ENCODE results near the gene HNRNPL. TPM values are rescaled to one million over a fixed set of nuclear protein-coding genes. Genes with fewer than 3 reads are reported as not detected.

HNRNPL gene
- total RNA-seq, 1 experiment from 2014 or later = 710 TPM

GRCh38 chr19:38801359-38802095 is 48.3 kb downstream of the HNRNPL start:
- H3K79me2 ChIP-seq (ENCODE audit: insufficient read depth, low read length) = no peaks in the 10 kb centered on the region; the same call in 1 of the 2 replicates

More at GRCh38 chr19:38801359-38802095, 48.3 kb downstream of the HNRNPL start:
- H3K27ac ChIP-seq (ENCODE audit: insufficient read length, low read depth, low read length) = no peak overlapping the region
- H3K79me1 ChIP-seq (ENCODE audit: insufficient read depth, low read depth, low read length, poor library complexity, severe bottlenecking) = no peaks in the 10 kb centered on the region
- no peak for DNase-seq
- no peak overlapping the region for H2BK20ac ChIP-seq (ENCODE audit: low read depth, low read length, poor library complexity, severe bottlenecking)
- Mint-ChIP-seq H3K9me3 (peaks cover 2 to 8% of the 10 kb centered on the region in 2 experiments; a peak in 3 of 5 replicates), H3K36me3 (ENCODE audit: insufficient read depth in 1 of 3, low read depth in 3 of 3) (0 out of 7 replicates have a peak, but pooled peaks cover 0 to 4% (median 0%) of the 10 kb centered on the region in 3 experiments), H3K27ac (no peak overlapping the region), H3K4me1 (peaks cover 4 to 5% of the 10 kb centered on the region in 2 experiments; a peak in 3 of 4 replicates), H3K4me3 (no peak overlapping the region), H3K27me3 (ENCODE audit: low read depth) (peaks cover 5% of the 10 kb centered on the region)
- H4K5ac ChIP-seq (ENCODE audit: insufficient read length, low read depth, low read length) = no peak overlapping the region
- H3K56ac ChIP-seq (ENCODE audit: insufficient read length, low read depth, low read length) = no peak overlapping the region
- H3K23me2 ChIP-seq (ENCODE audit: insufficient read length, low read depth, low read length, poor library complexity, severe bottlenecking) = no peaks in the 10 kb centered on the region
- H2AFZ ChIP-seq (ENCODE audit: low read length) = no peak overlapping the region
- no peak overlapping the region for H3K14ac ChIP-seq (ENCODE audit: insufficient read depth, low read length)
- H2BK5ac ChIP-seq (ENCODE audit: insufficient read length, low read length) = no peak overlapping the region
- no CpG with 5 or more reads among the region's 12 CpGs for WGBS (ENCODE audit: extremely low coverage, insufficient read length, low lambda C conversion rate)
- H2BK12ac ChIP-seq (ENCODE audit: insufficient read length, low read depth, low read length) = no peak overlapping the region
- no peak overlapping the region for H3K4ac ChIP-seq (ENCODE audit: low read depth, low read length)
- TF ChIP-seq CTCF (conservative IDR thresholded peaks at IDR 0.05) = no peak
- no peak overlapping the region for H2BK120ac ChIP-seq (ENCODE audit: low read depth, low read length, poor library complexity, severe bottlenecking)
- H2AK5ac ChIP-seq (ENCODE audit: insufficient read length, low read length) = no peak overlapping the region
- no peak overlapping the region for H4K91ac ChIP-seq (ENCODE audit: insufficient read length, low read depth, low read length)
- H3K9me3 ChIP-seq (ENCODE audit: control insufficient read depth, low read depth, low read length) = no peaks in the 10 kb centered on the region
- H3K18ac ChIP-seq (ENCODE audit: insufficient read length, low read depth, low read length) = no peak overlapping the region
- no peak overlapping the region for H4K8ac ChIP-seq (replicated peaks; ENCODE audit: insufficient read length, low read depth, low read length)
- H4K20me1 ChIP-seq (ENCODE audit: control insufficient read depth, insufficient read depth, insufficient read length) = no peaks in the 10 kb centered on the region
- H3K4me1 ChIP-seq (ENCODE audit: insufficient read depth, low read length) = no peaks in the 10 kb centered on the region
- no peak overlapping the region for H3K23ac ChIP-seq (ENCODE audit: insufficient read length, low read depth, low read length)
- H3K4me2 ChIP-seq (ENCODE audit: insufficient read depth, insufficient read length, low read length) = no peak overlapping the region
- H2BK15ac ChIP-seq (ENCODE audit: low read depth, low read length) = no peak overlapping the region
- no peaks in the 10 kb centered on the region for H3K27me3 ChIP-seq (ENCODE audit: insufficient read depth, low read length)
- no peak overlapping the region for H3T11ph ChIP-seq (ENCODE audit: low read length)
- no peak overlapping the region for H3K9ac ChIP-seq (ENCODE audit: extremely low read depth, insufficient read length, low read length)
